ENCODE results near the gene PIPOX.

DNA sequence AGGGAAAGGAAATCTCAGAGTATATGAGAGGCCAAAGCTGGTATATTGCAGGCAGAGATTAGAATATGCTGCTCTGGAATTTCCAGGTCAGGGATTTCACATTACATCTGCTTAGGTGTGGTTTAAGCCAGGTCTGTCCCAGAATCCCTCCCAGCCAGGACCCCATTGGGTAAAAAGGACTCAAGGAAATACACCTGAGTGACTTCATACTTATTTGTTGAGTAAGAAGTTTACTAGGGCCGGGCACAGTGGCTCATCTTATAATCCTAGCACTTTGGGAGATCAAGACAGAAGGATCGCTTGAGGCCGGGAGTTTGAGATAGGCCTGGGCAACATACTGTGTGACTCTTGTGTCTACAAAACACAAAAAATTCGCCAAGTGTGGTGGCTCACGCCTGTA is 7.2 kb downstream of the PIPOX start:
- TF ChIP-seq, protein P1, sequence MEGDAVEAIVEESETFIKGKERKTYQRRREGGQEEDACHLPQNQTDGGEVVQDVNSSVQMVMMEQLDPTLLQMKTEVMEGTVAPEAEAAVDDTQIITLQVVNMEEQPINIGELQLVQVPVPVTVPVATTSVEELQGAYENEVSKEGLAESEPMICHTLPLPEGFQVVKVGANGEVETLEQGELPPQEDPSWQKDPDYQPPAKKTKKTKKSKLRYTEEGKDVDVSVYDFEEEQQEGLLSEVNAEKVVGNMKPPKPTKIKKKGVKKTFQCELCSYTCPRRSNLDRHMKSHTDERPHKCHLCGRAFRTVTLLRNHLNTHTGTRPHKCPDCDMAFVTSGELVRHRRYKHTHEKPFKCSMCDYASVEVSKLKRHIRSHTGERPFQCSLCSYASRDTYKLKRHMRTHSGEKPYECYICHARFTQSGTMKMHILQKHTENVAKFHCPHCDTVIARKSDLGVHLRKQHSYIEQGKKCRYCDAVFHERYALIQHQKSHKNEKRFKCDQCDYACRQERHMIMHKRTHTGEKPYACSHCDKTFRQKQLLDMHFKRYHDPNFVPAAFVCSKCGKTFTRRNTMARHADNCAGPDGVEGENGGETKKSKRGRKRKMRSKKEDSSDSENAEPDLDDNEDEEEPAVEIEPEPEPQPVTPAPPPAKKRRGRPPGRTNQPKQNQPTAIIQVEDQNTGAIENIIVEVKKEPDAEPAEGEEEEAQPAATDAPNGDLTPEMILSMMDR (IDR thresholded peaks at IDR 0.05) = no peak
- TF ChIP-seq POLR2A (IDR thresholded peaks at IDR 0.05) = no peak
